ENCODE results near the gene NFU1.

DNA sequence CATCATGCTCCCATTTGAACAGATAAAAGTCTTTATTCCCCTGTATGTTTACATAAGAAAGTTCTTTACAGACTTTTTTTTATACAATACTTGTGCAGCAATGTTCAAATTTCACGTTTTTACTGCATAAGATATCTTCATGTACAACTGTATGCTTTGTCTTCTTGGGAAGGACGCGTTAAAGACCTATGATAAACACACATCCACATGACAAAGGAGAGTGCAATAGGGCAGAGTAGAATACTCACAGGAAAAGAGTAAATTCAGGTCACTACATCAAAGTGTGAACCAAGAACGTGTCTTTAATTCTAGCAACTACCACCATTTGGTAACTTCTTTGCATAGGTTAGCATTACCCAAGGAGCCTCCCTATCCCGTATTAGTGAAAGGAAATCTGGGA is 33.7 kb upstream of the NFU1 start:
- TF ChIP-seq POLR2A (IDR thresholded peaks at IDR 0.05; ENCODE audit: low read depth): no peak
- TF ChIP-seq, protein P1, sequence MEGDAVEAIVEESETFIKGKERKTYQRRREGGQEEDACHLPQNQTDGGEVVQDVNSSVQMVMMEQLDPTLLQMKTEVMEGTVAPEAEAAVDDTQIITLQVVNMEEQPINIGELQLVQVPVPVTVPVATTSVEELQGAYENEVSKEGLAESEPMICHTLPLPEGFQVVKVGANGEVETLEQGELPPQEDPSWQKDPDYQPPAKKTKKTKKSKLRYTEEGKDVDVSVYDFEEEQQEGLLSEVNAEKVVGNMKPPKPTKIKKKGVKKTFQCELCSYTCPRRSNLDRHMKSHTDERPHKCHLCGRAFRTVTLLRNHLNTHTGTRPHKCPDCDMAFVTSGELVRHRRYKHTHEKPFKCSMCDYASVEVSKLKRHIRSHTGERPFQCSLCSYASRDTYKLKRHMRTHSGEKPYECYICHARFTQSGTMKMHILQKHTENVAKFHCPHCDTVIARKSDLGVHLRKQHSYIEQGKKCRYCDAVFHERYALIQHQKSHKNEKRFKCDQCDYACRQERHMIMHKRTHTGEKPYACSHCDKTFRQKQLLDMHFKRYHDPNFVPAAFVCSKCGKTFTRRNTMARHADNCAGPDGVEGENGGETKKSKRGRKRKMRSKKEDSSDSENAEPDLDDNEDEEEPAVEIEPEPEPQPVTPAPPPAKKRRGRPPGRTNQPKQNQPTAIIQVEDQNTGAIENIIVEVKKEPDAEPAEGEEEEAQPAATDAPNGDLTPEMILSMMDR (IDR thresholded peaks at IDR 0.05): no peak
